Measurements from ENCODE around the gene CPT1B. TPM values are rescaled to one million over a fixed set of nuclear protein-coding genes. Genes with fewer than 3 reads are reported as not detected.

The CPT1B gene
- total RNA-seq, 1 donor from 2014 or later: 60.7 TPM

GRCh38 chr22:50601669-50602337 lies 23.6 kb upstream of the CPT1B start:
- H3K27me3 Mint-ChIP-seq (ENCODE audit: unreplicated experiment): peaks cover 8% of the 10 kb centered on the region
- no peak overlapping the region for H3K27ac Mint-ChIP-seq (ENCODE audit: unreplicated experiment)
- no peaks in the 10 kb centered on the region for H3K36me3 Mint-ChIP-seq (ENCODE audit: unreplicated experiment)
- DNase-seq (ENCODE audit: extremely low spot score, unreplicated experiment): no peak
- no peak for TF ChIP-seq CTCF (IDR thresholded peaks at IDR 0.05)
- H3K4me3 Mint-ChIP-seq (ENCODE audit: unreplicated experiment): peak overlapping the region; percentile 69
- no peaks in the 10 kb centered on the region for H3K9me3 Mint-ChIP-seq (ENCODE audit: unreplicated experiment)
- peaks cover 11% of the 10 kb centered on the region for H3K4me1 Mint-ChIP-seq (ENCODE audit: unreplicated experiment)

- Mint-ChIP-seq H3K4me1 (ENCODE audit: unreplicated experiment) (peaks cover 11% of the 10 kb centered on the region), H3K27ac (ENCODE audit: unreplicated experiment) (no peak overlapping the region), H3K27me3 (ENCODE audit: unreplicated experiment) (peaks cover 8% of the 10 kb centered on the region), H3K4me3 (ENCODE audit: unreplicated experiment) (peak overlapping the region; percentile 69), H3K9me3 (ENCODE audit: unreplicated experiment) (no peaks in the 10 kb centered on the region), H3K36me3 (ENCODE audit: unreplicated experiment) (no peaks in the 10 kb centered on the region)
- TF ChIP-seq CTCF (IDR thresholded peaks at IDR 0.05): no peak
- DNase-seq (ENCODE audit: extremely low spot score, unreplicated experiment): no peak
Observed at GRCh38 chr22:50600967-50601668, 22.9 kb upstream of the CPT1B start.

GRCh38 chr22:50600538-50600937 lies 22.3 kb upstream of the CPT1B start, which contains the start of gene MAPK8IP2:
TSS of gene MAPK8IP2 (plus strand) at chr22:50600793. CDS start at chr22:50600819, 26 bp downstream.
- peaks cover 11% of the 10 kb centered on the region for H3K4me1 Mint-ChIP-seq (ENCODE audit: unreplicated experiment)
- H3K9me3 Mint-ChIP-seq (ENCODE audit: unreplicated experiment): no peaks in the 10 kb centered on the region
- H3K27me3 Mint-ChIP-seq (ENCODE audit: unreplicated experiment): peaks cover 8% of the 10 kb centered on the region
- H3K27ac Mint-ChIP-seq (ENCODE audit: unreplicated experiment): no peak within 1 kb of the TSS
- no peak for DNase-seq (ENCODE audit: extremely low spot score, unreplicated experiment)
- no peak for TF ChIP-seq CTCF (IDR thresholded peaks at IDR 0.05)
- peak within 1 kb of the TSS; percentile 69 for H3K4me3 Mint-ChIP-seq (ENCODE audit: unreplicated experiment)
- no peaks in the 10 kb centered on the region for H3K36me3 Mint-ChIP-seq (ENCODE audit: unreplicated experiment)

GRCh38 chr22:50599816-50600455 lies 21.7 kb upstream of the CPT1B start:
- no peak for DNase-seq (ENCODE audit: extremely low spot score, unreplicated experiment)
- H3K27ac Mint-ChIP-seq (ENCODE audit: unreplicated experiment): no peak overlapping the region
- no peak for TF ChIP-seq CTCF (IDR thresholded peaks at IDR 0.05)
- H3K36me3 Mint-ChIP-seq (ENCODE audit: unreplicated experiment): no peaks in the 10 kb centered on the region
- H3K27me3 Mint-ChIP-seq (ENCODE audit: unreplicated experiment): peaks cover 8% of the 10 kb centered on the region
- H3K4me1 Mint-ChIP-seq (ENCODE audit: unreplicated experiment): peaks cover 11% of the 10 kb centered on the region
- no peaks in the 10 kb centered on the region for H3K9me3 Mint-ChIP-seq (ENCODE audit: unreplicated experiment)
- peak overlapping the region; percentile 65 for H3K4me3 Mint-ChIP-seq (ENCODE audit: unreplicated experiment)

GRCh38 chr22:50597097-50597496 lies 18.9 kb upstream of the CPT1B start:
- no peak overlapping the region for H3K4me3 Mint-ChIP-seq (ENCODE audit: unreplicated experiment)

More at GRCh38 chr22:50597097-50597496, 18.9 kb upstream of the CPT1B start:
- H3K27me3 Mint-ChIP-seq (ENCODE audit: unreplicated experiment): peaks cover 5% of the 10 kb centered on the region
- H3K27ac Mint-ChIP-seq (ENCODE audit: unreplicated experiment): no peak overlapping the region
- H3K9me3 Mint-ChIP-seq (ENCODE audit: unreplicated experiment): no peaks in the 10 kb centered on the region
- peaks cover 10% of the 10 kb centered on the region for H3K4me1 Mint-ChIP-seq (ENCODE audit: unreplicated experiment)
- H3K36me3 Mint-ChIP-seq (ENCODE audit: unreplicated experiment): no peaks in the 10 kb centered on the region
- TF ChIP-seq CTCF (IDR thresholded peaks at IDR 0.05): no peak
- DNase-seq (ENCODE audit: extremely low spot score, unreplicated experiment): no peak

Measured in osteocyte (in vitro differentiated cells).